ENCODE results near the gene CHD1. TPM values are rescaled to one million over a fixed set of nuclear protein-coding genes. Genes with fewer than 3 reads are reported as not detected.

The CHD1 gene
- total RNA-seq (2022) (51.1 and 52.5 TPM in 2 replicates), Bru-seq, nascent RNA (percentile 95 among the genes with signal in this experiment), BruChase-seq, experiment 1, labeled RNA remaining after a 2-hour chase (percentile 95 among the genes with signal in this experiment), BruChase-seq, experiment 2, labeled RNA remaining after a 6-hour chase (percentile 91 among the genes with signal in this experiment)
- long read RNA-seq, full-length matches to known transcripts, result 12 of 23 reads
- long read RNA-seq, partial matches to known transcripts, result 6 of 23 reads
- long read RNA-seq, other reads (novel, unspliced or antisense), result 5 of 23 reads

- TF ChIP-seq, protein P1, sequence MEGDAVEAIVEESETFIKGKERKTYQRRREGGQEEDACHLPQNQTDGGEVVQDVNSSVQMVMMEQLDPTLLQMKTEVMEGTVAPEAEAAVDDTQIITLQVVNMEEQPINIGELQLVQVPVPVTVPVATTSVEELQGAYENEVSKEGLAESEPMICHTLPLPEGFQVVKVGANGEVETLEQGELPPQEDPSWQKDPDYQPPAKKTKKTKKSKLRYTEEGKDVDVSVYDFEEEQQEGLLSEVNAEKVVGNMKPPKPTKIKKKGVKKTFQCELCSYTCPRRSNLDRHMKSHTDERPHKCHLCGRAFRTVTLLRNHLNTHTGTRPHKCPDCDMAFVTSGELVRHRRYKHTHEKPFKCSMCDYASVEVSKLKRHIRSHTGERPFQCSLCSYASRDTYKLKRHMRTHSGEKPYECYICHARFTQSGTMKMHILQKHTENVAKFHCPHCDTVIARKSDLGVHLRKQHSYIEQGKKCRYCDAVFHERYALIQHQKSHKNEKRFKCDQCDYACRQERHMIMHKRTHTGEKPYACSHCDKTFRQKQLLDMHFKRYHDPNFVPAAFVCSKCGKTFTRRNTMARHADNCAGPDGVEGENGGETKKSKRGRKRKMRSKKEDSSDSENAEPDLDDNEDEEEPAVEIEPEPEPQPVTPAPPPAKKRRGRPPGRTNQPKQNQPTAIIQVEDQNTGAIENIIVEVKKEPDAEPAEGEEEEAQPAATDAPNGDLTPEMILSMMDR (IDR thresholded peaks at IDR 0.05; ENCODE audit: insufficient read depth in 1 of 2, low read depth in 1 of 2, low read length in 1 of 2, severe bottlenecking in 1 of 2, unreplicated experiment in 1 of 2), result no peak
- CTCF ChIA-PET, result interaction anchor here (1.5 to 1.7 kb wide), 2 partner anchors 9 to 103 kb away, joined by 3 read pairs; no protein-coding TSS in a partner anchor
- H3K4me3 ChIP-seq (ENCODE audit: low read depth, low read length), result peak within 1 kb of the TSS; percentile 83
- TSS peak; percentile 54 for BruUV-seq (replicated peaks)
- Mint-ChIP-seq H3K9me3 (ENCODE audit: unreplicated experiment) (no peaks in the 10 kb centered on the region), H3K36me3 (ENCODE audit: insufficient read depth, unreplicated experiment) (peaks cover 35% of the 10 kb centered on the region), H3K27ac (ENCODE audit: unreplicated experiment) (peak within 1 kb of the TSS; percentile 98), H3K27me3 (ENCODE audit: insufficient read depth, unreplicated experiment) (no peaks in the 10 kb centered on the region), H3K4me3 (ENCODE audit: unreplicated experiment) (peak within 1 kb of the TSS; percentile 79), H3K4me1 (ENCODE audit: low read depth, unreplicated experiment) (no peaks in the 10 kb centered on the region)
- peak; percentile 96 for DNase-seq
- 0 out of 2 replicates have a peak, but pooled peaks cover 2% of the 10 kb centered on the region for H3K4me1 ChIP-seq
- H3K36me3 ChIP-seq (ENCODE audit: control insufficient read depth, insufficient read depth, low read length), result no peaks in the 10 kb centered on the region
- H3K27me3 ChIP-seq (replicated peaks; ENCODE audit: control insufficient read depth, insufficient read depth, low read length), result no peaks in the 10 kb centered on the region
- POLR2A ChIA-PET, result interaction anchor here (0.9 to 2.3 kb wide), 2 partner anchors 96 to 100 kb away, joined by 3 to 11 read pairs; no protein-coding TSS in a partner anchor
- no peaks in the 10 kb centered on the region for H3K9me3 ChIP-seq
- intact Hi-C loops (cut with micrococcal nuclease; ENCODE audit: unreplicated experiment), result loop anchor here (1.0 to 10.0 kb wide), 7 partner anchors 9 to 1994 kb away; partner anchors contain the start of genes LNPEP, RGMB and RIOK2
Measured at GRCh38 chr5:98928873-98929709, at the start of gene CHD1. Gene CHD1 (minus strand): TSS chr5:98929007. CDS start chr5:98926386, 2,621 bp downstream.

DNA sequence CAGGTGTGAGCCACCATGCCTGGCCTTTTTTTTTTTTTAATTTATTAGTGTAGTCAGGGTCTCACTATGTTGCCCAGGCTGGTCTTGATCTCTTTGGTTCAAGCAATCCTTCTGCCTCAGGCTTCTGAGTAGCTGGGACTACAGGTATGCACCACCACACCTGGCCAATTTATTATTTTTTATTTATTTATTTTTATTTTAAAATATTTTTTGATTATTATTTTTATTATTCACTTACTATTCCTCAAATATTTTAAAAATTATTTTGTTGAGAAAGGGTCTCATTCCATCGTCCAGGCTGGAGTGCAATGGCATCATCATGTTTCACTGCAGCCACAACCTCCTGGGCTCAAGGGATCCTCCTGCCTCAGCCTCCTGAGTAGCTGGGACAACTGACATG, 49.7 kb upstream of the CHD1 start:
- CTCF ChIA-PET, result no interaction called here
- POLR2A ChIA-PET, result no interaction called here

GRCh38 chr5:98977723-98978122, 48.9 kb upstream of the CHD1 start:
- TF ChIP-seq, protein P1 (IDR thresholded peaks at IDR 0.05; ENCODE audit: insufficient read depth in 1 of 2, low read depth in 1 of 2, low read length in 1 of 2, severe bottlenecking in 1 of 2, unreplicated experiment in 1 of 2), result no peak
- no peak overlapping the region for H3K4me3 Mint-ChIP-seq (ENCODE audit: unreplicated experiment)
- CTCF ChIA-PET, result no interaction called here
- H3K36me3 ChIP-seq (ENCODE audit: control insufficient read depth, insufficient read depth, low read length), result no peaks in the 10 kb centered on the region
- intact Hi-C loops (cut with micrococcal nuclease; ENCODE audit: unreplicated experiment), result no loop called here
- no peaks in the 10 kb centered on the region for H3K36me3 Mint-ChIP-seq (ENCODE audit: insufficient read depth, unreplicated experiment)
- H3K9me3 ChIP-seq, result no peaks in the 10 kb centered on the region
- H3K27me3 ChIP-seq (replicated peaks; ENCODE audit: control insufficient read depth, insufficient read depth, low read length), result no peaks in the 10 kb centered on the region
- POLR2A ChIA-PET, result no interaction called here
- H3K4me3 ChIP-seq (ENCODE audit: low read depth, low read length), result no peak overlapping the region
- DNase-seq, result no peak
- peaks cover 8% of the 10 kb centered on the region for H3K4me1 Mint-ChIP-seq (ENCODE audit: low read depth, unreplicated experiment)
- no peaks in the 10 kb centered on the region for H3K27me3 Mint-ChIP-seq (ENCODE audit: insufficient read depth, unreplicated experiment)
- peaks cover 8% of the 10 kb centered on the region; the same call in 1 of the 2 replicates for H3K4me1 ChIP-seq
- no peaks in the 10 kb centered on the region for H3K9me3 Mint-ChIP-seq (ENCODE audit: unreplicated experiment)
- no TSS peak for BruUV-seq (replicated peaks)
- no peak overlapping the region for H3K27ac Mint-ChIP-seq (ENCODE audit: unreplicated experiment)

More for the DNA sequence above, 49.7 kb upstream of the CHD1 start:
- Mint-ChIP-seq H3K36me3 (ENCODE audit: insufficient read depth, unreplicated experiment) (no peaks in the 10 kb centered on the region), H3K27ac (ENCODE audit: unreplicated experiment) (no peak overlapping the region), H3K9me3 (ENCODE audit: unreplicated experiment) (no peaks in the 10 kb centered on the region), H3K4me3 (ENCODE audit: unreplicated experiment) (no peak overlapping the region), H3K4me1 (ENCODE audit: low read depth, unreplicated experiment) (peaks cover 8% of the 10 kb centered on the region), H3K27me3 (ENCODE audit: insufficient read depth, unreplicated experiment) (no peaks in the 10 kb centered on the region)
- no peak for DNase-seq
- H3K4me1 ChIP-seq, result peaks cover 8% of the 10 kb centered on the region; the same call in 1 of the 2 replicates
- no TSS peak for BruUV-seq (replicated peaks)
- intact Hi-C loops (cut with micrococcal nuclease; ENCODE audit: unreplicated experiment), result no loop called here
- TF ChIP-seq, protein P1 (IDR thresholded peaks at IDR 0.05; ENCODE audit: insufficient read depth in 1 of 2, low read depth in 1 of 2, low read length in 1 of 2, severe bottlenecking in 1 of 2, unreplicated experiment in 1 of 2), result no peak
- H3K4me3 ChIP-seq (ENCODE audit: low read depth, low read length), result no peak overlapping the region
- no peaks in the 10 kb centered on the region for H3K27me3 ChIP-seq (replicated peaks; ENCODE audit: control insufficient read depth, insufficient read depth, low read length)
- H3K9me3 ChIP-seq, result no peaks in the 10 kb centered on the region
- H3K36me3 ChIP-seq (ENCODE audit: control insufficient read depth, insufficient read depth, low read length), result no peaks in the 10 kb centered on the region

Measured in Caco-2 (cell line).